HG02938 (cell line): ENCODE data around the gene VTCN1.
"Not testable (repeated sequence)": the region's sequence is repeated elsewhere in the genome, so short reads cannot be mapped to it uniquely, and the experiment has no call there.

Source experiments
- ATAC-seq: cut with Tn5 transposase; IDR thresholded peaks from one replicate; pipeline ENCODE4 v1.9.1; 2021; ENCODE audit warnings: mild to moderate bottlenecking, moderate library complexity; ENCODE audit not compliant: unreplicated experiment

Gene VTCN1

DNA sequence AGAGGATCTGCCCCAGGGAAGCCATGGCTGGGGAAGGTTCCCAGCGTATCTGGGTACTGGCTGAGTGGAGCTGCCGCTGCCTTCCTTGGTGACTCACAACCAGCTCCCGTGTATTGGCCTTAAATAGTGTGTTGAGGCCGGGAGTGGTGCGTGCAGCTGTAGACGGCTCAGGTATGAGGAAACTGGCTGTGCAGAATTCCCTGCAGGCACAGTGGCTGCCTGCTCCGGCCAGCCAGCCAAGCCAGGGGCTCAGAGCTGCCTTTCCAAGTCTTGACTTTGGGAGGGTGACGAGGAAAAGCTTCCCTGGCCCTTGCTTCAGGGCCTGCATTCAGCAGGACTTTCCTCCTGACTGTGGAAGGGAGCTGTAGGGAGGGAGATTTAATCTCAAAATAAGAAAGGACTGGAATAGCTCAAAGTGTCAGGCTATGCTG is at the start of gene VTCN1:
TSS of gene VTCN1 (minus strand) at position 97 of the 431 bp plus-strand sequence. CDS start at position 25, 72 bp downstream.
- no peak for ATAC-seq

DNA sequence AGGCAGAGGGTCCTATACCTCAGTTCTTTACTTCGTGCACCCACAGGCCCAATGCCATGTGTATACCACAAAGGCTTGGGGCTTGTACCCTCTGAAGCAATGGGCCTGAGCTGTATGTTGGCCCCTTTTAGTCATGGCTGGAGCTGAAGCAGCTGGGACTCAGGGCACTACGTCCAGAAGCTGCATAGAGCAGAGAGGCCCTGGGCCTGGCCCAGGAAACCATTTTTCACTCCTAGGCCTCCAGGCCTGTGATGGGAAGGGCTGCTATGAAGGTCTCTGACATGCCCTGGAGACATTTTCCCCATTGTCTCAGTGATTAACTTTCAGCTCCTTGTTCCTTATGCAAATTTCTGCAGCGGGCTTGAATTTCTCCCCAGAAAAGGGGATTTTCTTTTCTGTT is 48.1 kb upstream of the VTCN1 start:
- no peak for ATAC-seq

GRCh38 chr1:117258075-117258474 is 47.3 kb upstream of the VTCN1 start:
- ATAC-seq, result not testable (repeated sequence)

- ATAC-seq, result no peak
Measured at GRCh38 chr1:117257291-117257690, 46.6 kb upstream of the VTCN1 start.

GRCh38 chr1:117250061-117250606 is 39.4 kb upstream of the VTCN1 start:
- no peak for ATAC-seq

DNA sequence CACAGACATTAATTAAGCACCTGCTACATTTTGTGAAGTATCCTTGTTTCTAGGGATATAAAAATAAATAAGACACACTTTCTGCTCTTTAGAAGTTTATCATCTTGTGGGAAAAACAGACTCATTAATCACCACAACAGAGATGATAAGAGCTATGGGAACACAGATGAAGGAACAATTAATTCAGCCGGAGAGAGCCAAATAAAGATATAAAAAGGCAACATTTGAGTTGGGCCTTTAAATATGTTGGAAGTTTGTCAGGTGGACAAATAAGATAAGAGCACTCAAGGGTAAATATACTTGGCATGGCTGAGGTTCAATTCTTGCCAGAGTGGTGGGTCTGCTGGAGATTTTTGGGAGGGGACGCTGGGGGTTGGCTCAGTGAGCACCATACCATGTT is 34.2 kb upstream of the VTCN1 start:
- no peak for ATAC-seq

DNA sequence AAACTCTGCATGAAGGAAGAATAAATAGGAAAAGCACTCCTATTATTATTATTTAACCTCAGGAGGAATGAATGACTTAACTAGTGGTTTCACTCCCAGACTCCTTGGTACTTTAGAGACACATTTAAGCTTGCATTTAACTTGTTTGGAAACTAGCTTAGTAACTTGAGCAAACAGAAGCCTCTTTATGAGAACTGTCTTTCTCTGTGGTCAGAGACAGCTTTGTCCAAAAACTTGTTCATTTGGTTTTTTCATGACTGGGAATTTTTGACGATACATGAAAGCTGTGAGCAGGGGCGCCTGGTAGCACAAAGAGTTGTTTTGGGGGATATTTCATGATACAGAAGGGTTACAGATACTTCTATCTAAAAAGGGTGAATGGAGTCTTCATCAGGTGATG is 33.6 kb upstream of the VTCN1 start:
- no peak for ATAC-seq

DNA sequence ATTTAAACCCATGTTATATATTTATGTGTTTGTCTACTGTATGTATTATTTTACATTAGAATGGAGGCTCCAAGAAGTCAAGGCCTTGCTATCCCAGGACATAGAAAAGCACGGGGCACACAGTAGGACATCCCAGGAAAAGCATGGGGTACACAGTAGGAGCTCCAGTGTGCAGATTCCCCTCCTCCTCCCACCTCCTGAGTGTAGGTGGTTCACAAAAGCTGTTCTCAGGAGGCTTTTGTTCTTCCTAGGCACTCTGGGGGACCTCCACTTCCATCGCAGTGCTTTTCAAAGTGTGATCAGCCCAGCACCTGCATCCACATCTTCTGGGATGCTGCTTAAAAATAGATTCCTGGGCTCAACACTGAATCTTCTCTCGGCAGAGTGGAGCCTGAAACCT is 30.8 kb upstream of the VTCN1 start:
- no peak for ATAC-seq

- no peak for ATAC-seq
Measured at GRCh38 chr1:117240547-117240946, 29.8 kb upstream of the VTCN1 start.

DNA sequence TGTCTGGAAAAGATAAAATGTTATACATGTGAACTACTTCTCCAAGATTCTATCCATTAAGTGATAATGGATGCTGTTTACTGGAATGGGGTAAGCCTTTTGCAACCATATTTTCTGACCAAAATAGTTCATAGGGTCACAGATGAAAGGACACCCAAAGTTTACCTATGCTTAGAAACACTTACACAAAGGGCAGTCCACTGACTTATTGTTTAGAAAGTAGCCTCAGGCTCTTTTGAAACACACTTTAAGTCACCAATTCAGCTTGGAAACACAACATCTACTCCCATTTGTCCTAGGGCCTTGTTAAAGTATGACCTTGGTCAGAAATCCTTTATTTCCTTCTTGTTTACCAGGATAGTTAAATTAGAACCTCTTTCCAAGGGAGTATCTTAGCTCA is 28.7 kb upstream of the VTCN1 start:
- no peak for ATAC-seq

- ATAC-seq, result no peak
Measured at GRCh38 chr1:117237726-117238381, 27.1 kb upstream of the VTCN1 start.

DNA sequence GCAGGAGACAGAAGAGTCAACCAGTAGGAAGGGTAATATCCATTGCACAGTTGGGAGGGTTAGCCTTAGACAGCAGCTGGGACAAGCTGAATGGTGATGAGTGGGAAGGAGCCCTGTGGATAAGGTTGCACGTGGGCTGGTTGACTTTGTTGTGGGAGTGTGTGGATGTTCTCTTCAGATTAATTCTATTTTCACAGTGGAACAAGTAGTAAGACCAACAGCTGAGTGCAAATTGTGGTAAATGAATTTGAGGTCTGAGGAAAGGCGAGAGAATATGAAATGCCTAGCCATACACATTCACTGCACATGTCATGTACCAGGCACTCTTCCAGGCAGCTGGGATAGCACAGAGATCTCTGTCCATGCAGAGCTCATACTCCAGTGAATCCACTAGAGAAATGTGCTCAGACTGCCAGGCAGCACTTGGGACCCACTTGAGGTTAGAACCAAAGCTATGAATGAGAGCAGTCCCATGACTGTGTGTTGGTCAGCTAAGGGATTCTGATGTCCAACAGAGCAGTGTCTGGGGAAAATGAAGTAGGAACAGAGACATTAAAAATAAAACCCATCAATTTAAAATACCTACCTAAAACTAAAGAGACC is 25.2 kb upstream of the VTCN1 start:
- no peak for ATAC-seq

DNA sequence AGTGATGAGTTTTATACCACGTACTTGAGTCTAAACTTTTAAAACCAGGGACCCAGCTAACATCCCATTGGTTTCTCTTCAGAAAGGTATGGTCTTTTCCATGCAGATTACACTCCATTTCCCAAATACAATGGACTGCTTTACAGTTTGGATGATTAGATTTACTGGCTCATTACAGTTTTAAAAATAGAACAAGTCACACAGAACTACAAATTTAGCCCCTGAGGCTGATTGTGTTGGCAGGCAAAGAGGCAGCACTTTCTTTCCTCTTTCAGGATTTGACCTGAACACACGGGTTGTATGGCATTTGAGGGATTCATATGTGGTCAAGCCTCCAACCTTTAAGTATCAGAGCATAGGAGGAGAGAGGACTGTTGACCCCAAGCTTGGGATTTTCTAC is 21.8 kb upstream of the VTCN1 start:
- ATAC-seq, result no peak

- ATAC-seq, result no peak
Measured at GRCh38 chr1:117231748-117232373, 21.1 kb upstream of the VTCN1 start.

- ATAC-seq, result no peak
Measured at GRCh38 chr1:117231312-117231711, 20.6 kb upstream of the VTCN1 start.

GRCh38 chr1:117229217-117229616 is 18.5 kb upstream of the VTCN1 start:
- ATAC-seq, result no peak

DNA sequence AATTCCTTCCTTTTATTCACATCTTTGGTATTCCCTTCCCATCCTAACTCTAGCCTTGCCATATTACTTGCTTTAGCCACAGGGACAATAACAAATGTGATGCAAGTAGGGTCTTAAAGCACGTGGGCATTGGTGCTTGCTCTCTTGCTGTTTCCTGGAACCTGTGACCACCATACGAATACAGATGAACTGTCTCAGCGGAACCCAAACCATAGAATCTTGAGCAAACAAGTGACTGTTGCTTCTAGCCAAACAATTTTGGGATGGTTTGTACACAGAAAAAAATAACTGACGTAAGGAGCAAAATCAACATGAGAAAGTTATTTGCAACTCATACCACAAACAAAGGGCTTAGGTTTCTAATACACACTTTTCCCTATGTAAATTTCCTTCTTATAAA is 15.2 kb upstream of the VTCN1 start:
- no peak for ATAC-seq

DNA sequence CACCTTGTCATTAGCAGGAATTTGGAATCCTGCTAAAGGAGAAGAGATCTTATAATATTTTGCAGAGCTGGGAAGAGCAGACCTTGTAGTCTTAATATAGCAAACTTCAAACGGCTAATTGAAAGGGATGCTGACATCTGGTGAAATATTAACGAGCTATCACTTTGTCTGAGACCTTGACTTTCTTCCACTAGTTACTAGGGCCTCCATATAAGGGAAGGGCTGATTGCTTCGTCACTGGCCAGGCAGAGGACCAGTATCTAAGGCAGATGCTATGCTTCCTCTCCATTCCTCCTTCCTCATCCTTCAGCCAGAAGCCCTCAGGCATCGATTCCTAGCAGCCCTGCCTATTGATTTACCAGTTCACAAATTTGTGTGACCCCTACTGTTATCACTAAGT is 6.0 kb upstream of the VTCN1 start:
- no peak for ATAC-seq

DNA sequence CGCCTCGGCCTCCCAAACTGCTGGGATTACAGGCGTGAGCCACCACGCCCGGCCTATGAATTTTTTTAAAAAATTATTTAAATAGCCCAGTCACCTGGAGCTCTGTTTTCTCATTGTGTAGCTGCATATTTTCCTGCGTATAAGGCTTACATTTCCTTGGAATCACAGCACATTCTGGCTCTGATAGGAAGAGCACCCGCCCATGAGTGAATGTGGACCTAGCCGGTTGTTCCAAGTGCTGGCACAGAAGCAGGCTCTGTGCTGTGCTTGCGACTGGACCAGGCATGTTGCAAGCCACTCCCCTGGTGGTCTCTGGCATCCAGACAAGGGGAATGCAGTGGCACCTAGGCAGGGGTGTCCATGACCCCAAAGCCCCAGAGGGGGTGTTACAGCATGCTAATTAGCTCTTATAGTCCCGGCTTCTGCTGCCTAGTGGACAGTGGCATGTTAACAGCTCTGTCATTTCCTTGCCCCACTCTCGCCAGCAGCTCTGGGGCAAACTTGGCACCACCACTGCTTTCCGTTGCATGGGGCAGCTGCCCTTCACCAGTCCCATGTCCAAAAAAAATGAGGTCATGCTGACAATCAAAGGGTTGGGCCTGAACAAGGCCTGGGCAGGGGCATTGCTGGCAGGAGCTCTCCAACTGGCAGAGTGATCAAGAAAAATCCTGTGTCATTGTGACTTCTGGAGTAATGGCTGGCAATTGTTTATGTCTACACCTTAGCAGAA is 5.2 kb upstream of the VTCN1 start:
- ATAC-seq, result no peak

DNA sequence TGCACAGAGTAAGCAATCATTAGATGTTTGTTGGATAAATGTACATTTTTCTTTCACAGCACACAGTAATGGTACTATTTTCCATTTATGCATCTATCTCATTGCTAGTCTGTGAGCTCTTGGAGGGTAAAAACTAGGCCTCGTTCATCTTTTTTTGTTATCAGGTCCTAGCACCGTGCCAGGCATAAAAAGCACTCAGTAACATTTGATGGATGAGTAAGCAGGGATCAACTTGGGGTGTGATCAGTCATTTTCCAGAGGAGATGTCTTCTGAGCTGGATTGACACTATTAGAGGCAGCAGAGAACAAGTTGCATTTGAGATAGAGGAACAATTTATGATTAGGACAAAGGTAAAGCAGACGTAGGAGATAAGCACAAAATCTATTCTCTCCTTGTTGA is 4.3 kb upstream of the VTCN1 start:
- ATAC-seq, result no peak

- no peak for ATAC-seq
Measured at GRCh38 chr1:117213046-117213445, 2.3 kb upstream of the VTCN1 start.
